ENCODE data around the gene MEX3C.

MEX3C gene

GRCh38 chr18:51191128-51191717 lies 6.3 kb downstream of the MEX3C start:
- no peak for DNase-seq (ENCODE audit: low read depth)

- DNase-seq (ENCODE audit: low read depth), result no peak
These were observed 7.5 kb downstream of the MEX3C start for GRCh38 chr18:51190000-51190399.

GRCh38 chr18:51188024-51188701 lies 9.3 kb downstream of the MEX3C start:
- no peak for DNase-seq (ENCODE audit: low read depth)

- no peak for DNase-seq (ENCODE audit: low read depth)
These were observed 12.4 kb downstream of the MEX3C start for GRCh38 chr18:51185075-51185474.

- no peak for DNase-seq (ENCODE audit: low read depth)
These were observed 13.4 kb downstream of the MEX3C start for GRCh38 chr18:51184091-51184457.

GRCh38 chr18:51183372-51184090 lies 13.9 kb downstream of the MEX3C start:
- DNase-seq (ENCODE audit: low read depth), result no peak

GRCh38 chr18:51182824-51183223 lies 14.7 kb downstream of the MEX3C start:
- no peak for DNase-seq (ENCODE audit: low read depth)

- no peak for DNase-seq (ENCODE audit: low read depth)
These were observed 25.7 kb downstream of the MEX3C start for GRCh38 chr18:51171625-51172259.

- DNase-seq (ENCODE audit: low read depth), result no peak
These were observed 26.3 kb downstream of the MEX3C start for GRCh38 chr18:51171223-51171622.

GRCh38 chr18:51170664-51171063 lies 26.8 kb downstream of the MEX3C start:
- DNase-seq (ENCODE audit: low read depth), result no peak

- DNase-seq (ENCODE audit: low read depth), result no peak
These were observed 27.8 kb downstream of the MEX3C start for GRCh38 chr18:51169731-51170130.

- DNase-seq (ENCODE audit: low read depth), result no peak
These were observed 28.4 kb downstream of the MEX3C start for GRCh38 chr18:51168960-51169662.

GRCh38 chr18:51168026-51168742 lies 29.3 kb downstream of the MEX3C start:
- no peak for DNase-seq (ENCODE audit: low read depth)

GRCh38 chr18:51165296-51165695 lies 32.2 kb downstream of the MEX3C start:
- DNase-seq (ENCODE audit: low read depth), result no peak

- DNase-seq (ENCODE audit: low read depth), result no peak
These were observed 32.7 kb downstream of the MEX3C start for GRCh38 chr18:51164761-51165281.

GRCh38 chr18:51164342-51164741 lies 33.1 kb downstream of the MEX3C start:
- DNase-seq (ENCODE audit: low read depth), result no peak

- DNase-seq (ENCODE audit: low read depth), result no peak
These were observed 33.9 kb downstream of the MEX3C start for GRCh38 chr18:51163543-51163942.

- no peak for DNase-seq (ENCODE audit: low read depth)
These were observed 34.9 kb downstream of the MEX3C start for GRCh38 chr18:51162617-51163016.

- DNase-seq (ENCODE audit: low read depth), result no peak
These were observed 36.8 kb downstream of the MEX3C start for GRCh38 chr18:51160646-51161045.

GRCh38 chr18:51157215-51157614 lies 40.3 kb downstream of the MEX3C start:
- no peak for DNase-seq (ENCODE audit: low read depth)

GRCh38 chr18:51154431-51155063 lies 42.9 kb downstream of the MEX3C start:
- DNase-seq (ENCODE audit: low read depth), result no peak

All from HS-5 (cell line).